ENCODE data around the gene LCN9. TPM values are rescaled to one million over a fixed set of nuclear protein-coding genes. Genes with fewer than 3 reads are reported as not detected.

LCN9 gene
- total RNA-seq, 1 donor from 2014 or later = 2.4 TPM

DNA sequence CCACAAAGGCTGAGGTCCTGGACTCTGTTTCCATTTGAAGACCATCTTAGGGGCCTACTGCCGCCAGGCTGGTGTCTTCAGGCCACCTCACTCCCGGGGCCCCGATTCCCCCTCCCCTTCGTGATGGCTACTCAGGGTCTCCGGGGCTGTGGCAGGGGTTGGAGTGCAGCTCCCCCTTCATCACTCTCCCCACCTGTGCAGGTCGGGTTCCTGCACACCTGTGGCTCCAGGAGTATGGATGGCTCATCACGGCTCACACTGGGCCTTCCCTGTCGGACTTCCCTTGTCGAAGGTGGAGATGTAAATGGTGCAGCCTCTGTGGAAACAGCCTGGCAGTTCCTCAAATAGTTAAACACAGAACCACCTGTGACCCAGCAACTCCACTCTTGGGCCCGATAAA lies 11.9 kb downstream of the LCN9 start:
- Histone ChIP-seq H3F3A (ENCODE audit: low read depth) (no peaks in the 10 kb centered on the region), H3K27ac (no peak overlapping the region), H2AFZ (replicated peaks) (no peak overlapping the region), H3K4me3 (no peak overlapping the region), H3K4me1 (no peaks in the 10 kb centered on the region), H3K36me3 (no peaks in the 10 kb centered on the region), H3K9me3 (ENCODE audit: low read depth) (no peaks in the 10 kb centered on the region), H3K9ac (no peak overlapping the region), H3K79me2 (ENCODE audit: low read depth) (no peaks in the 10 kb centered on the region), H3K27me3 (no peaks in the 10 kb centered on the region), H4K20me1 (ENCODE audit: low read depth) (no peaks in the 10 kb centered on the region), H3K4me2 (no peak overlapping the region)
- H3K9me3 Mint-ChIP-seq = peaks cover 2% of the 10 kb centered on the region
- H3K27me3 Mint-ChIP-seq (ENCODE audit: insufficient read depth, low read depth) = peaks cover 4% of the 10 kb centered on the region
- peak overlapping the region; percentile 65 for H3K27ac Mint-ChIP-seq
- H3K4me3 Mint-ChIP-seq = no peak overlapping the region
- no peaks in the 10 kb centered on the region for H3K36me3 Mint-ChIP-seq
- H3K4me1 Mint-ChIP-seq = peaks cover 2% of the 10 kb centered on the region
- no peak for DNase-seq (ENCODE audit: low spot score)
- TF ChIP-seq EZH2phosphoT487 (IDR thresholded peaks at IDR 0.05) (no peak), EZH2 (IDR thresholded peaks at IDR 0.05) (no peak)
- TF ChIP-seq, protein P1, sequence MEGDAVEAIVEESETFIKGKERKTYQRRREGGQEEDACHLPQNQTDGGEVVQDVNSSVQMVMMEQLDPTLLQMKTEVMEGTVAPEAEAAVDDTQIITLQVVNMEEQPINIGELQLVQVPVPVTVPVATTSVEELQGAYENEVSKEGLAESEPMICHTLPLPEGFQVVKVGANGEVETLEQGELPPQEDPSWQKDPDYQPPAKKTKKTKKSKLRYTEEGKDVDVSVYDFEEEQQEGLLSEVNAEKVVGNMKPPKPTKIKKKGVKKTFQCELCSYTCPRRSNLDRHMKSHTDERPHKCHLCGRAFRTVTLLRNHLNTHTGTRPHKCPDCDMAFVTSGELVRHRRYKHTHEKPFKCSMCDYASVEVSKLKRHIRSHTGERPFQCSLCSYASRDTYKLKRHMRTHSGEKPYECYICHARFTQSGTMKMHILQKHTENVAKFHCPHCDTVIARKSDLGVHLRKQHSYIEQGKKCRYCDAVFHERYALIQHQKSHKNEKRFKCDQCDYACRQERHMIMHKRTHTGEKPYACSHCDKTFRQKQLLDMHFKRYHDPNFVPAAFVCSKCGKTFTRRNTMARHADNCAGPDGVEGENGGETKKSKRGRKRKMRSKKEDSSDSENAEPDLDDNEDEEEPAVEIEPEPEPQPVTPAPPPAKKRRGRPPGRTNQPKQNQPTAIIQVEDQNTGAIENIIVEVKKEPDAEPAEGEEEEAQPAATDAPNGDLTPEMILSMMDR (IDR thresholded peaks at IDR 0.05) = no peak

DNA sequence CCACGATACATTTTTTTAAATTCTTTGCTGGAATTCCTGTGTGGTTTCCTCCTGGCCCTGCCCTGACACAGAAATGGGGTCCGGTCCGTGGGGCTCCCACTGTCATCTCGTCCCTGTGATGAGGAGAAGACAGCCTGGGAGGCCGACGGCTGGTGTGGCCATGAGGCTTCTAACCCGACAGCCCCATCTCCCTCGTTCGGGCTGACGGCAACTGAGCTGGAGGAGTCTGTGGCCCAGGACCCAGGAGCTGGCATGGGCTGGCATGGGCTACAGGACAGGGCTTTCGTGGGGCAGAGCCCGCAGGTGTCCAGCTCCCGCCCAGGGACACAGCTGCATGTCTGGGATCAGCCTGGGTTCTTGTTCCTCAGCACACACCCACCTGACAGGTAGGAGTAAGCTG lies 13.8 kb downstream of the LCN9 start:
- Histone ChIP-seq H4K20me1 (ENCODE audit: low read depth) (no peaks in the 10 kb centered on the region), H3F3A (ENCODE audit: low read depth) (no peaks in the 10 kb centered on the region), H3K27ac (no peak overlapping the region), H3K27me3 (no peaks in the 10 kb centered on the region), H3K4me1 (no peaks in the 10 kb centered on the region), H3K4me3 (no peak overlapping the region), H3K9ac (no peak overlapping the region), H3K4me2 (no peak overlapping the region), H3K9me3 (ENCODE audit: low read depth) (no peaks in the 10 kb centered on the region), H3K79me2 (ENCODE audit: low read depth) (no peaks in the 10 kb centered on the region), H3K36me3 (no peaks in the 10 kb centered on the region), H2AFZ (replicated peaks) (no peak overlapping the region)
- no peak overlapping the region for H3K4me3 Mint-ChIP-seq
- DNase-seq (ENCODE audit: low spot score) = no peak
- no peaks in the 10 kb centered on the region for H3K36me3 Mint-ChIP-seq
- H3K4me1 Mint-ChIP-seq = peaks cover 2% of the 10 kb centered on the region
- TF ChIP-seq, protein P1 (IDR thresholded peaks at IDR 0.05) = no peak
- TF ChIP-seq EZH2phosphoT487 (IDR thresholded peaks at IDR 0.05) (no peak), EZH2 (IDR thresholded peaks at IDR 0.05) (no peak)
- H3K27ac Mint-ChIP-seq = no peak overlapping the region
- peaks cover 4% of the 10 kb centered on the region for H3K27me3 Mint-ChIP-seq (ENCODE audit: insufficient read depth, low read depth)
- H3K9me3 Mint-ChIP-seq = peaks cover 2% of the 10 kb centered on the region

DNA sequence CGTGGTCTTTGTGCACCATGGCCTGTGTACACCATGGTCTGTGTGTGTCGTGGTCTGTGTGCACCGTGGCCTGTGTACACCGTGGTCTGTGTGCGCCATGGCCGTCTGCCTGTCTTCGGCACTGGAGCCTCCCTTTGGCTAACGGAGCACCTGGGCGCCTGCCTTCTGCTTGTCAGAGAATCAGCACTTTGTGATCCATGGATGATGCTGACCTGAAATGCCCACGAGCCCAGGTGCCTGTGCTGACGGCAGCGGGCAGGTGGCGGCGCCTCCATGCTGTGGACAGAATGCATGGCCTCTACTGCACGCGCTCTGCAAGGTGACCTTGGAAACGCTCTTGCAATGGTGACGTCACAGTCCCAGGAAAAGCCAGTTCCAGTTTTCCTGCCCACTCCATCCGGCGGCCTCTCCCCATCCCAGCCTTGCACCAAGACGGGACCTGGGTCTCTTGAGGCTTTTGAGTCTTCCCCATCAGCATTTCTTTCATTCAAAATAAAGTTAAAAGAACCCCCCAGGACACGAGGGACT lies 14.6 kb downstream of the LCN9 start:
- peaks cover 2% of the 10 kb centered on the region for H3K9me3 Mint-ChIP-seq
- Histone ChIP-seq H3K36me3 (no peaks in the 10 kb centered on the region), H3F3A (ENCODE audit: low read depth) (no peaks in the 10 kb centered on the region), H3K79me2 (ENCODE audit: low read depth) (no peaks in the 10 kb centered on the region), H4K20me1 (ENCODE audit: low read depth) (no peaks in the 10 kb centered on the region), H3K4me1 (no peaks in the 10 kb centered on the region), H2AFZ (replicated peaks) (no peak overlapping the region), H3K27ac (no peak overlapping the region), H3K9me3 (ENCODE audit: low read depth) (no peaks in the 10 kb centered on the region), H3K4me2 (no peak overlapping the region), H3K9ac (no peak overlapping the region), H3K27me3 (no peaks in the 10 kb centered on the region), H3K4me3 (no peak overlapping the region)
- no peak overlapping the region for H3K4me3 Mint-ChIP-seq
- H3K27ac Mint-ChIP-seq = no peak overlapping the region
- no peaks in the 10 kb centered on the region for H3K27me3 Mint-ChIP-seq (ENCODE audit: insufficient read depth, low read depth)
- no peak for DNase-seq (ENCODE audit: low spot score)
- H3K4me1 Mint-ChIP-seq = no peaks in the 10 kb centered on the region
- no peaks in the 10 kb centered on the region for H3K36me3 Mint-ChIP-seq
- TF ChIP-seq EZH2 (IDR thresholded peaks at IDR 0.05) (no peak), EZH2phosphoT487 (IDR thresholded peaks at IDR 0.05) (no peak)
- TF ChIP-seq, protein P1 (IDR thresholded peaks at IDR 0.05) = no peak

All from neural progenitor cell (in vitro differentiated cells).